Neural cell (in vitro differentiated cells): ENCODE measurements around the gene RSRC1. TPM values are rescaled to one million over a fixed set of nuclear protein-coding genes. Genes with fewer than 3 reads are reported as not detected.
"Not testable (repeated sequence)": the region's sequence is repeated elsewhere in the genome, so short reads cannot be mapped to it uniquely, and the experiment has no call there.

Experiments used
- H2AFZ ChIP-seq: fragments of 200-600, 300-800 bp; sonication (generic), shearing (Covaris generic); 2 replicates; pipeline ENCODE4 v1.6.0; 2014; ENCODE audit warnings: low read depth, mild to moderate bottlenecking, antibody characterized with exemption, low read length, moderate library complexity
- H3F3A ChIP-seq: fragments of 200-600 bp; shearing (Covaris generic); 2 replicates; pipeline ENCODE4 v1.6.1; 2016; ENCODE audit warnings: mild to moderate bottlenecking, moderate library complexity, mixed read lengths, antibody characterized with exemption, low read length; ENCODE audit not compliant: insufficient read depth, poor library complexity, severe bottlenecking
- H3K27ac ChIP-seq: fragments of 200-600, 300-800 bp; sonication (generic), shearing (Covaris generic); 2 replicates; pipeline ENCODE4 v1.5.1; 2014; ENCODE audit warnings: mild to moderate bottlenecking, low read length, moderate library complexity
- H3K27me3 ChIP-seq: fragments of 300-800, 200-600 bp; sonication (generic), shearing (Covaris generic); 2 replicates; pipeline ENCODE4 v1.6.0; 2014; ENCODE audit warnings: mild to moderate bottlenecking, low read depth, low read length, moderate library complexity; ENCODE audit not compliant: insufficient read depth
- H3K36me3 ChIP-seq: fragments of 300-800, 200-600 bp; sonication (generic), shearing (Covaris generic); 2 replicates; pipeline ENCODE4 v1.5.1; 2014; ENCODE audit warnings: mild to moderate bottlenecking, antibody characterized with exemption, low read length, moderate library complexity; ENCODE audit not compliant: insufficient read depth
- H3K4me2 ChIP-seq: fragments of 300-800, 200-600 bp; sonication (generic), shearing (Covaris generic); 2 replicates; pipeline ENCODE4 v1.6.0; 2014; ENCODE audit warnings: mild to moderate bottlenecking, low read length
- H3K4me3 ChIP-seq: fragments of 300-800, 200-600 bp; sonication (generic), shearing (Covaris generic); 2 replicates; pipeline ENCODE4 v1.5.1; 2014; ENCODE audit warnings: mild to moderate bottlenecking, low read length, moderate library complexity
- H3K79me2 ChIP-seq: fragments of 200-600 bp; shearing (Covaris generic); replicated peaks from 2 replicates; pipeline ENCODE4 v1.6.0; 2014; ENCODE audit warnings: mild to moderate bottlenecking, low read length, moderate library complexity; ENCODE audit not compliant: insufficient read depth
- H3K9ac ChIP-seq: fragments of 300-800, 200-600 bp; sonication (generic), shearing (Covaris generic); 2 replicates; pipeline ENCODE4 v1.6.1; 2016; ENCODE audit warnings: mild to moderate bottlenecking, low read length, mixed read lengths
- H3K9me2 ChIP-seq: fragments of 200-600 bp; shearing (Covaris generic); 2 replicates; pipeline ENCODE4 v1.6.1; 2016; ENCODE audit warnings: mild to moderate bottlenecking, low read length, mixed read lengths; ENCODE audit not compliant: insufficient read depth
- H3K9me3 ChIP-seq: fragments of 200-600, 300-800 bp; sonication (generic), shearing (Covaris generic); 2 replicates; pipeline ENCODE4 v1.6.1; 2016; ENCODE audit warnings: mild to moderate bottlenecking, mixed run types, low read length, moderate library complexity, mixed read lengths
- H4K20me1 ChIP-seq: fragments of 200-600 bp; shearing (Covaris generic); 2 replicates; pipeline ENCODE4 v1.6.1; 2016; ENCODE audit warnings: mild to moderate bottlenecking, mixed run types; ENCODE audit not compliant: insufficient read depth
- CTCF ChIP-seq: fragments of 450-650 bp; IDR thresholded peaks from 2 replicates; pipeline ENCODE4 v1.5.1; 2014; ENCODE audit warnings: antibody characterized with exemption, mild to moderate bottlenecking, moderate library complexity; ENCODE audit not compliant: poor library complexity, severe bottlenecking
- EP300 ChIP-seq: fragments of 450-650 bp; conservative IDR thresholded peaks from 2 replicates; pipeline ENCODE4 v1.6.1; 2014; ENCODE audit warnings: antibody characterized with exemption, mild to moderate bottlenecking, moderate library complexity; ENCODE audit not compliant: poor library complexity, severe bottlenecking
- EZH2 ChIP-seq: fragments of 200-600, 300-800 bp; shearing (Covaris generic), sonication (generic); IDR thresholded peaks from 2 replicates; pipeline ENCODE4 v1.6.1; 2014; ENCODE audit warnings: antibody characterized with exemption, low read length, borderline replicate concordance, mild to moderate bottlenecking; ENCODE audit not compliant: insufficient read depth, poor library complexity, severe bottlenecking
- MXI1 ChIP-seq: fragments of 450-650 bp; conservative IDR thresholded peaks from 2 replicates; pipeline ENCODE4 v1.6.1; 2014; ENCODE audit warnings: antibody characterized with exemption, mild to moderate bottlenecking; ENCODE audit not compliant: poor library complexity, severe bottlenecking
- POLR2AphosphoS5 ChIP-seq: IDR thresholded peaks from 2 replicates; pipeline ENCODE4 v1.6.1; 2012
- RAD21 ChIP-seq: fragments of 450-650 bp; conservative IDR thresholded peaks from 2 replicates; pipeline ENCODE4 v1.6.1; 2014; ENCODE audit warnings: antibody characterized with exemption, mild to moderate bottlenecking, moderate library complexity
- REST ChIP-seq: IDR thresholded peaks from 2 replicates; pipeline ENCODE4 v1.6.1; 2012; ENCODE audit warnings: borderline replicate concordance
- SMC3 ChIP-seq: fragments of 450-650 bp; conservative IDR thresholded peaks from 2 replicates; pipeline ENCODE4 v1.6.1; 2014; ENCODE audit warnings: antibody characterized with exemption, mild to moderate bottlenecking, moderate library complexity; ENCODE audit not compliant: poor library complexity
- TAF1 ChIP-seq: IDR thresholded peaks from 2 replicates; pipeline ENCODE4 v1.6.1; 2012; ENCODE audit warnings: low read depth
- polyA plus RNA-seq: library from polyadenylated mRNA; depleted of rRNA; stranded (reverse); fragments of >200 nt; gene quantifications from 2 replicates; pipeline ENCODE4 v1.2.3, GENCODE V29; 2014

RSRC1 gene
- polyA plus RNA-seq, 1 donor from 2014 or later: 28.1 TPM

GRCh38 chr3:158506456-158506855, 396.6 kb downstream of the RSRC1 start:
- Histone ChIP-seq H3K4me3 (no peak overlapping the region), H3K4me2 (no peak overlapping the region), H3K9ac (no peak overlapping the region), H4K20me1 (no peaks in the 10 kb centered on the region), H3K9me2 (no peaks in the 10 kb centered on the region), H3K79me2 (no peaks in the 10 kb centered on the region), H2AFZ (no peak overlapping the region), H3F3A (no peaks in the 10 kb centered on the region), H3K9me3 (no peaks in the 10 kb centered on the region), H3K36me3 (no peaks in the 10 kb centered on the region), H3K27me3 (no peaks in the 10 kb centered on the region), H3K27ac (no peak overlapping the region)
- TF ChIP-seq POLR2AphosphoS5 (no peak), CTCF (no peak), REST (no peak), RAD21 (no peak), SMC3 (no peak), MXI1 (no peak), EZH2 (no peak), TAF1 (no peak), EP300 (no peak)

GRCh38 chr3:158508481-158508880, 398.6 kb downstream of the RSRC1 start:
- Histone ChIP-seq H3K27me3 (no peaks in the 10 kb centered on the region), H3K4me2 (no peak overlapping the region), H3K9me3 (no peaks in the 10 kb centered on the region), H3K9ac (no peak overlapping the region), H3K79me2 (no peaks in the 10 kb centered on the region), H4K20me1 (no peaks in the 10 kb centered on the region), H2AFZ (no peak overlapping the region), H3K4me3 (no peak overlapping the region), H3K36me3 (no peaks in the 10 kb centered on the region), H3K9me2 (no peaks in the 10 kb centered on the region), H3K27ac (no peak overlapping the region), H3F3A (no peaks in the 10 kb centered on the region)
- TF ChIP-seq SMC3 (no peak), POLR2AphosphoS5 (no peak), RAD21 (no peak)

- H3K4me3 ChIP-seq: no peak overlapping the region
- no peaks in the 10 kb centered on the region for H3F3A ChIP-seq
- no peaks in the 10 kb centered on the region for H3K9me2 ChIP-seq
- no peak overlapping the region for H3K9ac ChIP-seq
- TF ChIP-seq EZH2 (no peak), TAF1 (no peak)
- no peaks in the 10 kb centered on the region for H4K20me1 ChIP-seq
- H3K9me3 ChIP-seq: no peaks in the 10 kb centered on the region
- no peak overlapping the region for H2AFZ ChIP-seq
- no peak overlapping the region for H3K27ac ChIP-seq
- H3K36me3 ChIP-seq: no peaks in the 10 kb centered on the region
- H3K4me2 ChIP-seq: no peak overlapping the region
- H3K27me3 ChIP-seq: no peaks in the 10 kb centered on the region
- no peaks in the 10 kb centered on the region for H3K79me2 ChIP-seq
These were observed 400.0 kb downstream of the RSRC1 start for GRCh38 chr3:158509891-158510290.

GRCh38 chr3:158516729-158517128, 406.8 kb downstream of the RSRC1 start:
- not testable (repeated sequence) for H2AFZ ChIP-seq, H3K79me2 ChIP-seq, H3K9me3 ChIP-seq, H3K36me3 ChIP-seq, H3K9me2 ChIP-seq, H3K27ac ChIP-seq, H3K27me3 ChIP-seq, H4K20me1 ChIP-seq, H3K9ac ChIP-seq, H3K4me2 ChIP-seq, H3K4me3 ChIP-seq, H3F3A ChIP-seq
